Esophagus muscularis mucosa (tissue), 4 donors: ENCODE results near the gene C16orf46. TPM values are rescaled to one million over a fixed set of nuclear protein-coding genes. Genes with fewer than 3 reads are reported as not detected.

ENCODE experiments used
- DNase-seq: peaks from one replicate; pipeline ENCODE4 v3.0.0-alpha.2; 2017; ENCODE audit errors: extremely low spot score
- H3K27ac ChIP-seq, 4 donors: fragments of 200-600 bp; sonication (generic); replicated peaks in 1 of 4; 1 replicate in 3 of 4; 2 replicates in 1 of 4; pipeline ENCODE4 v1.5.1; 2016 to 2019; ENCODE audit warnings: mild to moderate bottlenecking in 1 of 4
- H3K27me3 ChIP-seq, 4 donors: fragments of 200-600 bp; sonication (generic); one replicate each; pipeline versions ENCODE4 v1.5.1 to v1.6.0; 2016 to 2019
- H3K36me3 ChIP-seq, 4 donors: fragments of 200-600 bp; sonication (generic); one replicate each; pipeline ENCODE4 v1.5.1; 2016 to 2019
- H3K4me1 ChIP-seq, 4 donors: fragments of 200-600 bp; sonication (generic); one replicate each; pipeline ENCODE4 v1.5.1; 2016 to 2019
- H3K4me3 ChIP-seq, 4 donors: fragments of 200-600 bp; sonication (generic); 1 replicate in 2 of 4; 2 replicates in 2 of 4; pipeline ENCODE4 v1.5.1; 2016 to 2019; ENCODE audit warnings: mild to moderate bottlenecking in 4 of 4, moderate library complexity in 1 of 4
- H3K9me3 ChIP-seq, 4 donors: fragments of 200-600 bp; sonication (generic); 1 replicate in 3 of 4; 2 replicates in 1 of 4; pipeline ENCODE4 v1.5.1; 2016 to 2019
- CTCF ChIP-seq, 3 experiments: fragments of 200-600 bp in 2 of 3; fragments of 450-650 bp in 1 of 3; sonication (generic) in 2 of 3; IDR thresholded peaks; one replicate each; pipeline ENCODE4 v1.5.1; 2017 to 2019; ENCODE audit warnings: antibody characterized with exemption in 3 of 3, mild to moderate bottlenecking in 2 of 3, moderate library complexity in 1 of 3
- EP300 ChIP-seq: sonication (generic); formaldehyde crosslinking; IDR thresholded peaks from one replicate; pipeline ENCODE4 v1.6.1; 2017; ENCODE audit warnings: antibody characterized with exemption
- POLR2A ChIP-seq: fragments of 450-650 bp; IDR thresholded peaks from one replicate; pipeline ENCODE4 v1.6.1; 2017; ENCODE audit warnings: antibody characterized with exemption, moderate library complexity, mild to moderate bottlenecking, low read depth
- POLR2AphosphoS5 ChIP-seq, 2 donors: sonication (generic); formaldehyde crosslinking; IDR thresholded peaks; one replicate each; pipeline ENCODE4 v1.6.1; 2017; ENCODE audit warnings: antibody characterized with exemption in 2 of 2
- WGBS: methylation state at CpG from one replicate; pipeline ENCODE4 v1.1.5; 2018; 5-methylcytosine and 5-hydroxymethylcytosine counted together
- intact Hi-C: fragments of 100-400 bp; cut with DNase I; formaldehyde crosslinking; loops from one replicate; pipeline ENCODE4 v1.15.1; 2023
- small RNA-seq, 3 donors: library from RNA; depleted of rRNA; stranded (forward); fragments of <200 nt; gene quantifications; one replicate each; pipeline ENCODE3, GENCODE V24; 2016
- total RNA-seq, 4 donors: library from RNA; depleted of rRNA; stranded (reverse); fragments of >200 nt; gene quantifications; one replicate each; pipeline versions ENCODE4 v1.1.0 to v1.2.1, GENCODE V29; 2016

The C16orf46 gene
- total RNA-seq, 4 donors from 2014 or later, result 1.6 to 2.7 TPM; not detected in 2

- TF ChIP-seq CTCF (IDR thresholded peaks at IDR 0.05), result no peak
- no peak for TF ChIP-seq POLR2AphosphoS5 (IDR thresholded peaks at IDR 0.05)
- no peak for TF ChIP-seq POLR2A
- TF ChIP-seq EP300, result no peak
- no peaks in the 10 kb centered on the region for H3K9me3 ChIP-seq
- intact Hi-C loops, result no loop called here
- no peak for DNase-seq
- WGBS, result 72% methylated on average over 2 of the region's 2 CpGs
- peaks cover 0 to 11% (median 0%) of the 10 kb centered on the region in 4 donors for H3K4me1 ChIP-seq
- peak overlapping the region in 2 of 4 donors; percentile 26 to 45 for H3K27ac ChIP-seq
- H3K36me3 ChIP-seq, result peaks cover 0 to 45% (median 20%) of the 10 kb centered on the region in 4 donors
- no peaks in the 10 kb centered on the region for H3K27me3 ChIP-seq
- H3K4me3 ChIP-seq, result no peak overlapping the region
Measured at GRCh38 chr16:81014672-81015071, 62.4 kb downstream of the C16orf46 start.

GRCh38 chr16:81012974-81013373 is 64.1 kb downstream of the C16orf46 start:
- Histone ChIP-seq H3K36me3 (peaks cover 0 to 37% (median 14%) of the 10 kb centered on the region in 4 donors), H3K9me3 (no peaks in the 10 kb centered on the region), H3K27me3 (no peaks in the 10 kb centered on the region), H3K4me1 (peaks cover 3 to 17% (median 5%) of the 10 kb centered on the region in 4 donors), H3K27ac (no peak overlapping the region), H3K4me3 (no peak overlapping the region)
- WGBS, result 90% methylated on average over 3 of the region's 3 CpGs
- TF ChIP-seq POLR2AphosphoS5 (IDR thresholded peaks at IDR 0.05) (no peak), POLR2A (no peak), EP300 (no peak), CTCF (IDR thresholded peaks at IDR 0.05) (no peak)
- intact Hi-C loops, result no loop called here
- DNase-seq, result no peak

Small RNAs within 50 kb of the gene (small RNA-seq; reads per million reads assigned to genes)
- gene AC092718.3, result 0 reads per million in 3 donors
- 0 reads per million in 3 donors for gene RNU6-1191P

Other genes with a start within 250 kb of the C16orf46 start
- 10 to 100 TPM; 29.7 to 78.1 (median 41.9) TPM for gene CMC2, start 70.4 kb downstream of the C16orf46 start, total RNA-seq
- 1 to 10 TPM; 5.8 to 9.6 (median 6.6) TPM for gene CENPN, start 70.0 kb downstream of the C16orf46 start, total RNA-seq
- 10 to 100 TPM; 26.6 to 34.0 (median 30.4) TPM for gene ATMIN, start 41.4 kb downstream of the C16orf46 start, total RNA-seq
- gene GCSH, start 19.2 kb upstream of the C16orf46 start, total RNA-seq, result 10 to 100 TPM; 12.6 to 20.8 (median 16.6) TPM
- gene BCO1, start 161.5 kb upstream of the C16orf46 start, total RNA-seq, result under 1 TPM in 3 of 4 donors, not detected in 1; 0.11 to 0.42 (median 0.17) TPM
- gene GAN, start 237.7 kb upstream of the C16orf46 start, total RNA-seq, result 10 to 100 TPM in 3 of 4 donors, 1 to 10 TPM in 1; 9.6 to 14.8 (median 11.7) TPM